Measurements from ENCODE around the gene PARD3B. TPM values are rescaled to one million over a fixed set of nuclear protein-coding genes. Genes with fewer than 3 reads are reported as not detected.

The PARD3B gene
- total RNA-seq, 1 experiment from 2014 or later: 6.4 TPM

DNA sequence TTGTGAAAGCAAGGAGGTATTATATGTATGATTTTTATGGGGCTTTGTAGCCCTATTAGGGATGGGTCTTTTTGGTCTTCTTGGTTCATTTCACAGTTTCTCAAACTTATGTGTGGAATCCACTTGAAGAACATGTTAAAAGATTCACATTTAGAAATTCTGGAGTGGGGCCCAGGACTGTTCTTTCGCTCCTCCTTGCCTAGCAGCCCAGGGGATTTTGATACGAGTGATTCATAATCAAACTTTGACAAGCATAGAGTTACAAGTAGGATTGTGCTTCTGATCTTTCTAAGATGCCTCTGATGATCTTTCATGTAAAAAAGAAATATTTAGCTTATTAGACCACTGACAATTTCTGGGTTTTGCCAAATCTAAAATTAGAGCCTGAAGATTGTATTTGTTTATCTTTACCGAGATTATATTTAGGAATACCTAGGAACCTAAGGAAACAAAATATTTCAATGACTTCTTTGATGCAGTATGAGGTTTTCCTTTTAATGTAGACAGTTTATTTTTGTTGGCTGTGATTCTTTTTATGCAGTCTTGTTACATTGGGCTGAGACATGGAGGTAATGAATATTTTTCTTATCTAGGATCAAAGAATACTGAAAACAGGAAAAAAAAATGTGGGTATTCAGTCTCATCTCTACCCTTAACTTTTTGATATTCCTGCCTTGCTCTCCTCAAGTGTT lies 324.0 kb downstream of the PARD3B start:
- 0 out of 5 replicates have a peak, but pooled peaks cover 0 to 2% of the 10 kb centered on the region in 2 experiments for H3K9me3 Mint-ChIP-seq
- Histone ChIP-seq H3K9me3 (ENCODE audit: control insufficient read depth, low read depth, low read length) (no peaks in the 10 kb centered on the region), H3T11ph (ENCODE audit: low read length) (no peak overlapping the region), H3K79me1 (ENCODE audit: insufficient read depth, low read depth, low read length, poor library complexity, severe bottlenecking) (no peaks in the 10 kb centered on the region), H2AFZ (ENCODE audit: low read length) (no peak overlapping the region), H2BK120ac (ENCODE audit: low read depth, low read length, poor library complexity, severe bottlenecking) (no peak overlapping the region), H3K79me2 (ENCODE audit: insufficient read depth, low read length) (no peaks in the 10 kb centered on the region), H4K20me1 (ENCODE audit: control insufficient read depth, insufficient read depth, insufficient read length) (no peaks in the 10 kb centered on the region), H2BK12ac (ENCODE audit: insufficient read length, low read depth, low read length) (no peak overlapping the region), H3K23ac (ENCODE audit: insufficient read length, low read depth, low read length) (no peak overlapping the region), H4K8ac (replicated peaks; ENCODE audit: insufficient read length, low read depth, low read length) (no peak overlapping the region), H3K9ac (ENCODE audit: extremely low read depth, insufficient read length, low read length) (no peak overlapping the region), H2AK5ac (ENCODE audit: insufficient read length, low read length) (no peak overlapping the region), H3K27ac (ENCODE audit: insufficient read length, low read depth, low read length) (no peak overlapping the region), H4K91ac (ENCODE audit: insufficient read length, low read depth, low read length) (no peak overlapping the region), H4K5ac (ENCODE audit: insufficient read length, low read depth, low read length) (no peak overlapping the region), H3K27me3 (ENCODE audit: insufficient read depth, low read length) (no peaks in the 10 kb centered on the region), H2BK15ac (ENCODE audit: low read depth, low read length) (no peak overlapping the region), H3K23me2 (ENCODE audit: insufficient read length, low read depth, low read length, poor library complexity, severe bottlenecking) (no peaks in the 10 kb centered on the region), H3K4ac (ENCODE audit: low read depth, low read length) (no peak overlapping the region), H3K4me2 (ENCODE audit: insufficient read depth, insufficient read length, low read length) (no peak overlapping the region), H2BK20ac (ENCODE audit: low read depth, low read length, poor library complexity, severe bottlenecking) (no peak overlapping the region), H3K18ac (ENCODE audit: insufficient read length, low read depth, low read length) (no peak overlapping the region), H3K4me1 (ENCODE audit: insufficient read depth, low read length) (peaks cover under 1% of the 10 kb centered on the region; the same call in 1 of the 2 replicates), H3K14ac (ENCODE audit: insufficient read depth, low read length) (no peak overlapping the region), H3K56ac (ENCODE audit: insufficient read length, low read depth, low read length) (no peak overlapping the region), H2BK5ac (ENCODE audit: insufficient read length, low read length) (no peak overlapping the region)
- H3K27me3 Mint-ChIP-seq (ENCODE audit: low read depth): no peaks in the 10 kb centered on the region
- TF ChIP-seq, protein P1, sequence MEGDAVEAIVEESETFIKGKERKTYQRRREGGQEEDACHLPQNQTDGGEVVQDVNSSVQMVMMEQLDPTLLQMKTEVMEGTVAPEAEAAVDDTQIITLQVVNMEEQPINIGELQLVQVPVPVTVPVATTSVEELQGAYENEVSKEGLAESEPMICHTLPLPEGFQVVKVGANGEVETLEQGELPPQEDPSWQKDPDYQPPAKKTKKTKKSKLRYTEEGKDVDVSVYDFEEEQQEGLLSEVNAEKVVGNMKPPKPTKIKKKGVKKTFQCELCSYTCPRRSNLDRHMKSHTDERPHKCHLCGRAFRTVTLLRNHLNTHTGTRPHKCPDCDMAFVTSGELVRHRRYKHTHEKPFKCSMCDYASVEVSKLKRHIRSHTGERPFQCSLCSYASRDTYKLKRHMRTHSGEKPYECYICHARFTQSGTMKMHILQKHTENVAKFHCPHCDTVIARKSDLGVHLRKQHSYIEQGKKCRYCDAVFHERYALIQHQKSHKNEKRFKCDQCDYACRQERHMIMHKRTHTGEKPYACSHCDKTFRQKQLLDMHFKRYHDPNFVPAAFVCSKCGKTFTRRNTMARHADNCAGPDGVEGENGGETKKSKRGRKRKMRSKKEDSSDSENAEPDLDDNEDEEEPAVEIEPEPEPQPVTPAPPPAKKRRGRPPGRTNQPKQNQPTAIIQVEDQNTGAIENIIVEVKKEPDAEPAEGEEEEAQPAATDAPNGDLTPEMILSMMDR (conservative IDR thresholded peaks at IDR 0.05): no peak
- DNase-seq: no peak
- no CpG with 5 or more reads among the region's 3 CpGs for WGBS (ENCODE audit: extremely low coverage, insufficient read length, low lambda C conversion rate)
- H3K36me3 Mint-ChIP-seq (ENCODE audit: insufficient read depth in 1 of 3, low read depth in 3 of 3): peaks cover 2 to 4% (median 4%) of the 10 kb centered on the region in 3 experiments; a peak in 4 of 7 replicates
- H3K4me3 Mint-ChIP-seq: no peak overlapping the region
- no peak overlapping the region for H3K27ac Mint-ChIP-seq
- H3K4me1 Mint-ChIP-seq: peaks cover 7 to 8% of the 10 kb centered on the region in 2 experiments

Measured in H9 (cell line).